NCI-H146 treated with DMSO at 0.1 percent for 48 hours (cell line): ENCODE results near the gene PIGL.

Experiments
- DNase-seq: peaks from one replicate; lab custom pipeline; 2025; ENCODE audit not compliant: unreplicated experiment; lab: John Stamatoyannopoulos, UW

The PIGL gene

GRCh38 chr17:16352303-16352666, 135.3 kb downstream of the PIGL start:
- DNase-seq = peak; percentile 79

- no peak for DNase-seq
Measured at GRCh38 chr17:16352667-16353316, 135.8 kb downstream of the PIGL start.

GRCh38 chr17:16353317-16354174, 136.5 kb downstream of the PIGL start, which contains the start of gene CENPV:
Gene CENPV (minus strand): TSS chr17:16353469. CDS start chr17:16353436, 33 bp downstream.
- DNase-seq = peak; percentile 45

GRCh38 chr17:16354585-16354984, 137.6 kb downstream of the PIGL start:
- no peak for DNase-seq

- no peak for DNase-seq
Measured at GRCh38 chr17:16358394-16358793, 141.4 kb downstream of the PIGL start.

GRCh38 chr17:16361874-16362273, 144.9 kb downstream of the PIGL start:
- DNase-seq = no peak

GRCh38 chr17:16363749-16364536, 146.9 kb downstream of the PIGL start:
- DNase-seq = peak; percentile 69

- no peak for DNase-seq
Measured at GRCh38 chr17:16364625-16365024, 147.6 kb downstream of the PIGL start.

- no peak for DNase-seq
Measured at GRCh38 chr17:16371742-16372141, 154.7 kb downstream of the PIGL start.

- no peak for DNase-seq
Measured at GRCh38 chr17:16374146-16374938, 157.3 kb downstream of the PIGL start.
